ENCODE data around the gene EVI5.

- TF ChIP-seq CTCF (IDR thresholded peaks at IDR 0.05) (no peak), EZH2 (IDR thresholded peaks at IDR 0.05) (no peak), EZH2phosphoT487 (IDR thresholded peaks at IDR 0.05) (no peak)
Observed at GRCh38 chr1:92831368-92831761, 46.5 kb upstream of the EVI5 start.

Data from neural progenitor cell (in vitro differentiated cells).